HFFc6 (cell line): ENCODE data around the gene UBE2I. TPM values are rescaled to one million over a fixed set of nuclear protein-coding genes. Genes with fewer than 3 reads are reported as not detected.

Source experiments
- DNase-seq: peaks from one replicate; pipeline ENCODE4 v3.0.0-alpha.2; 2018
- H3K27ac Mint-ChIP-seq: 2 replicates; pipeline ENCODE4 v1.8.0; 2020; ENCODE audit warnings: mild to moderate bottlenecking, mixed read lengths
- H3K27me3 Mint-ChIP-seq: 2 replicates; pipeline ENCODE4 v1.8.0; 2021; ENCODE audit warnings: mild to moderate bottlenecking, moderate library complexity, mixed read lengths; ENCODE audit not compliant: insufficient read depth
- H3K36me3 Mint-ChIP-seq: 2 replicates; pipeline ENCODE4 v1.8.0; 2021; ENCODE audit warnings: low read depth, mixed read lengths
- H3K4me1 Mint-ChIP-seq: 2 replicates; pipeline ENCODE4 v1.8.0; 2020; ENCODE audit warnings: low read depth, mixed read lengths
- H3K4me3 Mint-ChIP-seq: 2 replicates; pipeline ENCODE4 v1.8.0; 2020; ENCODE audit warnings: mild to moderate bottlenecking, moderate library complexity, mixed read lengths
- H3K9me3 Mint-ChIP-seq: 2 replicates; pipeline ENCODE4 v1.8.0; 2020; ENCODE audit warnings: mild to moderate bottlenecking, mixed read lengths
- total RNA-seq, 6 experiments: library from RNA; stranded (reverse); fragmentation: NEBNext Ultra II Directional; extraction: Animal tissue kit (Norgen Biotek cat#: 25700); gene quantifications; 2 replicates in 1 of 6; 3 replicates in 5 of 6; pipeline ENCODE4 v1.2.3, GENCODE V29; 2021
- TF ChIP-seq, protein P1 (sequence below): fragments of 200-600 bp; sonication (generic); IDR thresholded peaks from 2 replicates; pipeline ENCODE4 v1.5.0; 2021; ENCODE audit warnings: antibody characterized with exemption, mild to moderate bottlenecking

Gene UBE2I
- total RNA-seq, 6 experiments from 2014 or later = 116 to 147 (median 138) TPM

DNA sequence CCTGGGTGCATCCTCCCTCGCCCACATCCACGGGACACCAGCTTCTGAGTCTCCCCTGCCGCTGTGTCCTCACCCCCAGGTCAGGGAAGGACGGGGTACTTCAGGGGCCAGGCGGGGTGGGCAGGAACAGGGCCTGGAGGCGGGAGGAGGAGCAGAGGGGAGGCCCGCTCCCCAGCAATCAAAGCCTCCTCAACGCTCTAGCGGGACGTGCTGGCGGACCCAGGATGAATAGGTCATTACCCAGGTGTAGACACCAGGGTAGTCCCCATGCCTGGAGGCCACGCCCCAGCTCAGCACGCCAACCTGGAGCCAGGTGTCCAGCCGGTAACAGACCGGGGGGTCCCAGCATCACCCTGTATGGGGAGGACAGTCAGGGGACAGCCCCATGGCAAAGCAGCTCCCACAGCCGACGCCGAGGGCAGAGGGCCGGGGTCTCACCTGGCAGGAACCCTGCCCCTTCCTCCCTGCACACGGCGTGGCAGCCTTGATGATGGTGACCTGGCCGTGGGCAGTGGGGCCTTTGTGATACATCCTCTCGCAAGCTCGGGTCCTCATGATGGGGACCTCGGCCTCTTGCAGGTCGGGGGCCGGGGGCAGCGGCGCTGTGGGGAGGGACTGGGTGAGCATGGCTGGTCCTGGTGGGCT lies 29.4 kb upstream of the UBE2I start:
- no peaks in the 10 kb centered on the region for H3K36me3 Mint-ChIP-seq
- no peak overlapping the region for H3K4me3 Mint-ChIP-seq
- TF ChIP-seq, protein P1, sequence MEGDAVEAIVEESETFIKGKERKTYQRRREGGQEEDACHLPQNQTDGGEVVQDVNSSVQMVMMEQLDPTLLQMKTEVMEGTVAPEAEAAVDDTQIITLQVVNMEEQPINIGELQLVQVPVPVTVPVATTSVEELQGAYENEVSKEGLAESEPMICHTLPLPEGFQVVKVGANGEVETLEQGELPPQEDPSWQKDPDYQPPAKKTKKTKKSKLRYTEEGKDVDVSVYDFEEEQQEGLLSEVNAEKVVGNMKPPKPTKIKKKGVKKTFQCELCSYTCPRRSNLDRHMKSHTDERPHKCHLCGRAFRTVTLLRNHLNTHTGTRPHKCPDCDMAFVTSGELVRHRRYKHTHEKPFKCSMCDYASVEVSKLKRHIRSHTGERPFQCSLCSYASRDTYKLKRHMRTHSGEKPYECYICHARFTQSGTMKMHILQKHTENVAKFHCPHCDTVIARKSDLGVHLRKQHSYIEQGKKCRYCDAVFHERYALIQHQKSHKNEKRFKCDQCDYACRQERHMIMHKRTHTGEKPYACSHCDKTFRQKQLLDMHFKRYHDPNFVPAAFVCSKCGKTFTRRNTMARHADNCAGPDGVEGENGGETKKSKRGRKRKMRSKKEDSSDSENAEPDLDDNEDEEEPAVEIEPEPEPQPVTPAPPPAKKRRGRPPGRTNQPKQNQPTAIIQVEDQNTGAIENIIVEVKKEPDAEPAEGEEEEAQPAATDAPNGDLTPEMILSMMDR = no peak
- no peak for DNase-seq
- no peaks in the 10 kb centered on the region for H3K4me1 Mint-ChIP-seq
- H3K9me3 Mint-ChIP-seq = no peaks in the 10 kb centered on the region
- no peak overlapping the region for H3K27ac Mint-ChIP-seq
- peaks cover 22% of the 10 kb centered on the region for H3K27me3 Mint-ChIP-seq

DNA sequence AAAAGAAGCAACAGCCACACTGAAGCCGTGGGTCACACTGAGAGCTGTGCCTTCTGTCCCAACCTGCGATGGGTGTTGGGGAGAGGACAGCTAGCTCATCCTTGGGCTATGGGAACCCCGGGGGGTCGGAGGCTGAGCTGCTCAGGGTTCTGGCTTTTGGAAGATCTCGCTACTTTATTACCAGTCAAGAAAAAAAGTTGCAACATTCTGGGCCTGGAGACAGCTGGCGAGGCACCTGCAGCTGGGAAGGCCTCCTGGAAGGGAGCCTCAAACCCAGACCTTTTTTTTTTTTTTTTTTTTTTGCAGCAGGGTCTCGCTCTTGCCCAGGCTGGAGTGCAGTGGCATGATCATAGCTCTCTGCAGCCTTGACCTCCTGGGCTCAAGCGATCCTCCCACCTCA lies 28.7 kb upstream of the UBE2I start:
- no peak overlapping the region for H3K27ac Mint-ChIP-seq
- TF ChIP-seq, protein P1 = no peak
- no peaks in the 10 kb centered on the region for H3K4me1 Mint-ChIP-seq

DNA sequence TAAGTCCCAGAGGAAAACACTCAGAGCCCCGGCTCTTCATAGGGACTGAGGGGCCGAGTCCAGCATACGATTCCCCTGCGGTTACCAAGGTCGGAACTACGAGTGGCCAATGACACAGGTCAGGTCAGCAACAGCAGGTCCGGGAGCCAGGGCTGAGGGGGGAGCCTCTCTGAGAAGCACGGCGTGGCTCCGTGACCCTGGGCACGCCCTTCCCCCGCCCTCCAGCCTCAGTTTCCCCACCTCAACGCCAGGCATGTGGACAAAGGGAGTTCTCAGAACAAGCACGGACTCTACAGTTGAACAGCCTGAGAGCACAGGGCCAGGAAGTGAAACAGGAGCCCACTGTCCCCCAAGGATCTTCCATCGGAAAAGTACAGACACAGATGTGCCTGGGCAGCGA lies 27.9 kb upstream of the UBE2I start:
- no peak overlapping the region for H3K4me3 Mint-ChIP-seq
- TF ChIP-seq, protein P1 = no peak

More for the DNA sequence above, 28.7 kb upstream of the UBE2I start:
- DNase-seq = no peak
- Mint-ChIP-seq H3K9me3 (no peaks in the 10 kb centered on the region), H3K4me3 (no peak overlapping the region), H3K36me3 (no peaks in the 10 kb centered on the region), H3K27me3 (peaks cover 26% of the 10 kb centered on the region)

DNA sequence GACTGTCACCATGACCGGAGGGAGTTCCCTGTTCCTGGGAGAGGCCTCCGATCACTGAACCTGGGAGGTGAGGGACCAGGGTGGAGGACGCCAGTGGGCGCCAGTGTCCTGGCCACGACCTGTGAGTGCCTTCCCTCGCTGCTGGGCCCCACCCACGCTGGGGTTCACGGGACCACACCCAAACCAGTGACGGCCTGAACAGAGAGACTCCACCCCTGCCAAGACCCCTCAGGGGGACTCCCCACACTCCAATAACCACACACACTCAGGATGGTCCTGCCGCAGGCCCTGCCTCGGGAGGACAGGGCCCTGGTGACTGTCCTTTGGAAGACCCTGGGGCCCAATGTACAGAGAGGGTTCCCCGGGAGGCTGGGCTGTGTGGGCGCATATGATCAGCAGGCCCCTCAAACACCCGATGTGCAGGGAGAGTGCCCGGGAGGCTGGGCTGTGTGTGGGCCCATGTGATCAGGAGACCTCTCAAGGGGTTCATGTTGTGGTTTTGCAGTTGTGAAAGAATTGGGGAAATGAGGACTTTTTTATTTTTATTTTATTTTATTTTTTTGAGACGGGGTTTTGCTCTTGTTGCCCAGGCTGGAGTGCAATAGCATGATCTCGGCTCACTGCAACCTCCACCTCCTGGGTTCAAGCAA lies 27.0 kb upstream of the UBE2I start:
- DNase-seq = no peak
- H3K27me3 Mint-ChIP-seq = peaks cover 27% of the 10 kb centered on the region
- H3K27ac Mint-ChIP-seq = no peak overlapping the region
- H3K9me3 Mint-ChIP-seq = no peaks in the 10 kb centered on the region
- no peaks in the 10 kb centered on the region for H3K36me3 Mint-ChIP-seq
- TF ChIP-seq, protein P1 = no peak
- no peaks in the 10 kb centered on the region for H3K4me1 Mint-ChIP-seq
- H3K4me3 Mint-ChIP-seq = no peak overlapping the region

More for the DNA sequence above, 27.9 kb upstream of the UBE2I start:
- DNase-seq = no peak
- Mint-ChIP-seq H3K27me3 (peaks cover 27% of the 10 kb centered on the region), H3K9me3 (no peaks in the 10 kb centered on the region), H3K27ac (no peak overlapping the region), H3K36me3 (no peaks in the 10 kb centered on the region), H3K4me1 (no peaks in the 10 kb centered on the region)

DNA sequence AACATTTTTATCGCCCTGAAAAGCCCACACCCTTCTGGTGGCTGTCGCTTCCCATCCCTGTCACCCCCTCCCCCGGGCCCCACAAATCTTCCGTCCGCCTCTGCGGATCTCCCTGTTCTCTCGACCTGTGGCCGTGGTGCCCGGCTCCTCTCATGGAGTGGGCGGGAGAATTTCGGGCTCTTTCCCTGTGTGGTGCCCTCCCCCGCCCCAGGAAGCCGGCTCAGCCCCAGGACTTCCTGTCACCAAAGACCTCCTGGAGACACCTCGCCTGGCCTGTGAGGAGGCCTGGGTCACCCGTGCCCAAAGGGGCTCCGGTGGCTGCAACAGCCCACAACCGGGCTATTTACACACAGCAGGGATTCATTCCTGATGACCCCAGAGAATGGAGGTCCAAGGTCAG lies 26.1 kb upstream of the UBE2I start:
- Mint-ChIP-seq H3K4me3 (no peak overlapping the region), H3K27me3 (peaks cover 29% of the 10 kb centered on the region), H3K4me1 (no peaks in the 10 kb centered on the region; the same call in 1 of the 2 replicates), H3K27ac (no peak overlapping the region), H3K9me3 (no peaks in the 10 kb centered on the region), H3K36me3 (no peaks in the 10 kb centered on the region)
- no peak for DNase-seq
- TF ChIP-seq, protein P1 = no peak
